ENCODE measurements around the gene HTATIP2. TPM values are rescaled to one million over a fixed set of nuclear protein-coding genes. Genes with fewer than 3 reads are reported as not detected.

Gene HTATIP2
- total and polyA plus RNA-seq, 11 donors, result 10.6 to 33.8 (median 16.3) TPM

DNA sequence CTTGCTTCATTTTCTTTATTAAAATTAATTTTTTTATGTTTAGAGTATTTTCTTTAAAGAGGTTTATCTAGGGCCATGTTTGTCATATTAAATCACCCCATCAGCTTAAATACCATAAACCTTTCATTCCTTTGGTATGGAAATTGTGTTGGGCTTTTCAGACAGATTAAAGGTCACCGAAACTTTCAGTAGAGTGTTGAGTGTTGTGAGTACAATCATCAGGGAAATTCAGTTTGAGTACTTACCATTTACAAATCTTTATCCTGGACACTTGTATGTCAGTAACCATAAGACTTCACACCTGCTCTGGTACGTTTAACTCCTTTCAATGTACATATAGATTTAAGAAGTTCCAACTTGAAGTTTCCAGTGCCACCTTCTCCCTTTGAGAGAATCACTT lies 36.0 kb downstream of the HTATIP2 start:
- DNase-seq (no peak), ATAC-seq (no peak)
- Histone ChIP-seq H3K9me3 (no peaks in the 10 kb centered on the region), H3K27me3 (no peaks in the 10 kb centered on the region), H3K27ac (no peak overlapping the region), H3K4me3 (no peak overlapping the region), H3K36me3 (peaks cover 0 to 92% (median 68%) of the 10 kb centered on the region in 9 donors), H3K4me1 (no peaks in the 10 kb centered on the region)
- TF ChIP-seq, protein P1, sequence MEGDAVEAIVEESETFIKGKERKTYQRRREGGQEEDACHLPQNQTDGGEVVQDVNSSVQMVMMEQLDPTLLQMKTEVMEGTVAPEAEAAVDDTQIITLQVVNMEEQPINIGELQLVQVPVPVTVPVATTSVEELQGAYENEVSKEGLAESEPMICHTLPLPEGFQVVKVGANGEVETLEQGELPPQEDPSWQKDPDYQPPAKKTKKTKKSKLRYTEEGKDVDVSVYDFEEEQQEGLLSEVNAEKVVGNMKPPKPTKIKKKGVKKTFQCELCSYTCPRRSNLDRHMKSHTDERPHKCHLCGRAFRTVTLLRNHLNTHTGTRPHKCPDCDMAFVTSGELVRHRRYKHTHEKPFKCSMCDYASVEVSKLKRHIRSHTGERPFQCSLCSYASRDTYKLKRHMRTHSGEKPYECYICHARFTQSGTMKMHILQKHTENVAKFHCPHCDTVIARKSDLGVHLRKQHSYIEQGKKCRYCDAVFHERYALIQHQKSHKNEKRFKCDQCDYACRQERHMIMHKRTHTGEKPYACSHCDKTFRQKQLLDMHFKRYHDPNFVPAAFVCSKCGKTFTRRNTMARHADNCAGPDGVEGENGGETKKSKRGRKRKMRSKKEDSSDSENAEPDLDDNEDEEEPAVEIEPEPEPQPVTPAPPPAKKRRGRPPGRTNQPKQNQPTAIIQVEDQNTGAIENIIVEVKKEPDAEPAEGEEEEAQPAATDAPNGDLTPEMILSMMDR (IDR thresholded peaks at IDR 0.05), result no peak
- WGBS, 4 donors, result 74 to 87% (median 78%) methylated on average over 2 of the region's 2 CpGs
- intact Hi-C loops (cut with DNase I), result loop anchor here in 5 of 10 donors (5.0 kb wide), 2 partner anchors 208 to 213 kb away; no protein-coding TSS in a partner anchor

DNA sequence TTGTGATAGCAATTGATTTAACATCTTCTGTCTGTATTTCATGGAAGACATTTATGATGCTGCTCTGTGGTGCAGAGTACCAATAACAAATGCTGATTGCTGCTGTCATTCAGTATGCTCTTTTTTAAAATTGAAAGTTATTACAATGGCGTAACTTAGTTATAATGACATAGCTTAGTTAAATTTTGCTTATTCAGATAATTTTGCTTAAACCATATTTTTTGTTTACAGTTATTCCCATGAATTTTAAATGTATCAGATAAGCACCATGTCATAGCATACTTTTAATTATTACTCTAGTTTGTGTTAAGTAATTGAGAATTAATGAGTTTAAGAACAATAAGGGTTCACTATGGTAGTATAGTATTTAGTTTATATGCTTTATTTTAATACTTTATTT lies 39.5 kb downstream of the HTATIP2 start:
- Histone ChIP-seq H3K36me3 (peaks cover 0 to 94% (median 68%) of the 10 kb centered on the region in 9 donors), H3K9me3 (no peaks in the 10 kb centered on the region), H3K27ac (no peak overlapping the region), H3K27me3 (no peaks in the 10 kb centered on the region), H3K4me3 (no peak overlapping the region), H3K4me1 (no peaks in the 10 kb centered on the region)
- intact Hi-C loops (cut with DNase I), result no loop called here
- ATAC-seq (no peak), DNase-seq (no peak)
- WGBS, 4 donors, result 95 to 100% (median 98%) methylated on average over 1 of the region's 1 CpG
- TF ChIP-seq POLR2A (IDR thresholded peaks at IDR 0.05), result no peak
- TF ChIP-seq, protein P1 (IDR thresholded peaks at IDR 0.05), result no peak

DNA sequence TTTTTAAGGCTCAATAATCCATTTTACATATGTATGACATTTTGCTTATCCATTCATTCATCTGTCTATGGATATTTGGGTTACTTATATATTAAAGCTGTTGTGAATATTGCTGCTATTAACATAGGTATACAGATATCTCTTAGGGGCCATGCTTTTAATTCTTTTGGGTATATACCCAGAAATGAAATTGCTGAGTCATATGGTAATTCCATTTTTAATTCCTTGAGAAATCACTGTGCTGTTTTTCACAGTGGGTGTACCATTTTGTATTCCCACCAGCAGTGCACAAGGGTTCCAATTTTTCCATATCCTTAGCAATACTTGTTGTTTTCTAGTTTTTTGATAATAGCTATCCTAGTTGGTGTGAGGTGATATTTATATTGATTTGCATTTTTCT lies 43.0 kb downstream of the HTATIP2 start:
- H3K4me1 ChIP-seq, result no peaks in the 10 kb centered on the region
- H3K36me3 ChIP-seq, result peaks cover 3 to 93% (median 67%) of the 10 kb centered on the region in 9 donors
- no peak overlapping the region for H3K27ac ChIP-seq
- DNase-seq (no peak), ATAC-seq (no peak)
- no peaks in the 10 kb centered on the region for H3K27me3 ChIP-seq
- intact Hi-C loops (cut with DNase I), result no loop called here
- H3K4me3 ChIP-seq, result no peak overlapping the region
- H3K9me3 ChIP-seq, result no peaks in the 10 kb centered on the region
- TF ChIP-seq POLR2A (IDR thresholded peaks at IDR 0.05), result no peak
- TF ChIP-seq, protein P1 (IDR thresholded peaks at IDR 0.05), result no peak

DNA sequence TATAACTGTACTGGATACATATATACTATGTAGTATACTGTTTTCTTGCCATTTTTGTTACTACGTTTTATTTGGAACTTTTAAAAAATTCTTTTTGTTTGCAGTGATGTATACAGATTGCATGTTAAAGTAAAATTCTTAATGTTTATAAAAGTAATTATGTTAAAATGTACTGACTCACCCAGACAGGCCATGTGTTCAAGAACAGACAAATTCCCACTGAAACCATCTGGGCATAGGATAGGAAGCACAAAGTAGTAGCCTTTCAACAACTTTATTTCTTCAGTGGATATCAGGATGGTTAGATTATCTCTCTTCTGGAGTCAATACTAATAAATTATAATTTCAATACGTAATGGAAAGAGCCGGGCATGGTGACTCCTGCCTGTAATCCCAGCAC lies 43.8 kb downstream of the HTATIP2 start:
- WGBS, 4 donors, result 60 to 80% (median 62%) methylated on average over 3 of the region's 3 CpGs
- no peaks in the 10 kb centered on the region for H3K27me3 ChIP-seq
- no peak for TF ChIP-seq POLR2A (IDR thresholded peaks at IDR 0.05)
- TF ChIP-seq, protein P1 (IDR thresholded peaks at IDR 0.05), result no peak
- no peak overlapping the region for H3K4me3 ChIP-seq
- H3K27ac ChIP-seq, result no peak overlapping the region
- ATAC-seq (no peak), DNase-seq (no peak)
- H3K9me3 ChIP-seq, result no peaks in the 10 kb centered on the region
- no peaks in the 10 kb centered on the region for H3K4me1 ChIP-seq
- intact Hi-C loops (cut with DNase I), result no loop called here
- H3K36me3 ChIP-seq, result peaks cover 3 to 93% (median 66%) of the 10 kb centered on the region in 9 donors
